Kidney epithelial cell (primary cell): ENCODE measurements around the gene KIF3C. TPM values are rescaled to one million over a fixed set of nuclear protein-coding genes. Genes with fewer than 3 reads are reported as not detected.
"Not testable (repeated sequence)": the region's sequence is repeated elsewhere in the genome, so short reads cannot be mapped to it uniquely, and the experiment has no call there.

ENCODE experiments used
- DNase-seq: peaks from one replicate; pipeline ENCODE4 v3.0.0-alpha.2; 2010; ENCODE audit warnings: low read depth
- H3K27me3 ChIP-seq: 2 replicates; pipeline ENCODE4 v1.6.0; 2011; ENCODE audit warnings: low read length; ENCODE audit not compliant: control insufficient read depth, insufficient read depth
- H3K36me3 ChIP-seq: 2 replicates; pipeline ENCODE4 v1.5.1; 2011; ENCODE audit warnings: low read length; ENCODE audit not compliant: control insufficient read depth, insufficient read depth
- H3K4me3 ChIP-seq: 2 replicates; pipeline ENCODE4 v1.5.1; 2011; ENCODE audit warnings: low read depth, mild to moderate bottlenecking, control low read depth, low read length
- total RNA-seq: library from RNA; depleted of rRNA; stranded (reverse); fragments of >200 nt; gene quantifications from 2 replicates; pipeline ENCODE4 v1.2.3, GENCODE V29; 2015
- TF ChIP-seq, protein P1 (sequence below): IDR thresholded peaks from 2 replicates; pipeline ENCODE4 v1.5.1; 2011; ENCODE audit warnings: mild to moderate bottlenecking, moderate library complexity, low read length, control low read depth, inconsistent platforms; ENCODE audit not compliant: insufficient read depth, poor library complexity, severe bottlenecking

Gene KIF3C
- total RNA-seq, 1 donor from 2014 or later: 58.3 TPM

DNA sequence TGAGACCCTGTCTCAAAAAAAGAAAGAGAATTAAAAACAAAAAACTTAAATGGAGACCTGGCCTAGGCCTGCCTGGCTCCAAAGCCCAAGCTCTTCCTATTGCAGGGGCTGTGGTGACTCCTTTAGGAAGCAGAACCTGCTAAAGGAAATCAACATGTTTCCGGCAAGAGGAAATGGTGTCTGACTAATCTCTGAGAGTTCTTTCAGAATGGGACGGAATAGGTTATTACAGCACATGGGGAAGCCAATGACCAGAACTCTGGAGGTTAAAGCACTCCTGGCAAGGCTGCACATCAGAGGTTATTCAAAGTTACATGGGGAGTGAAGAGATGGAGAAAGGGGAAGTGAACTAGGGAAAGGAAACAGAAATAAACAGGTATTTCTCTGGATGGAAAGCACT lies 21.4 kb downstream of the KIF3C start:
- no peak for DNase-seq
- Histone ChIP-seq H3K36me3 (peaks cover 1% of the 10 kb centered on the region), H3K4me3 (no peak overlapping the region), H3K27me3 (no peaks in the 10 kb centered on the region)
- TF ChIP-seq, protein P1, sequence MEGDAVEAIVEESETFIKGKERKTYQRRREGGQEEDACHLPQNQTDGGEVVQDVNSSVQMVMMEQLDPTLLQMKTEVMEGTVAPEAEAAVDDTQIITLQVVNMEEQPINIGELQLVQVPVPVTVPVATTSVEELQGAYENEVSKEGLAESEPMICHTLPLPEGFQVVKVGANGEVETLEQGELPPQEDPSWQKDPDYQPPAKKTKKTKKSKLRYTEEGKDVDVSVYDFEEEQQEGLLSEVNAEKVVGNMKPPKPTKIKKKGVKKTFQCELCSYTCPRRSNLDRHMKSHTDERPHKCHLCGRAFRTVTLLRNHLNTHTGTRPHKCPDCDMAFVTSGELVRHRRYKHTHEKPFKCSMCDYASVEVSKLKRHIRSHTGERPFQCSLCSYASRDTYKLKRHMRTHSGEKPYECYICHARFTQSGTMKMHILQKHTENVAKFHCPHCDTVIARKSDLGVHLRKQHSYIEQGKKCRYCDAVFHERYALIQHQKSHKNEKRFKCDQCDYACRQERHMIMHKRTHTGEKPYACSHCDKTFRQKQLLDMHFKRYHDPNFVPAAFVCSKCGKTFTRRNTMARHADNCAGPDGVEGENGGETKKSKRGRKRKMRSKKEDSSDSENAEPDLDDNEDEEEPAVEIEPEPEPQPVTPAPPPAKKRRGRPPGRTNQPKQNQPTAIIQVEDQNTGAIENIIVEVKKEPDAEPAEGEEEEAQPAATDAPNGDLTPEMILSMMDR: no peak

DNA sequence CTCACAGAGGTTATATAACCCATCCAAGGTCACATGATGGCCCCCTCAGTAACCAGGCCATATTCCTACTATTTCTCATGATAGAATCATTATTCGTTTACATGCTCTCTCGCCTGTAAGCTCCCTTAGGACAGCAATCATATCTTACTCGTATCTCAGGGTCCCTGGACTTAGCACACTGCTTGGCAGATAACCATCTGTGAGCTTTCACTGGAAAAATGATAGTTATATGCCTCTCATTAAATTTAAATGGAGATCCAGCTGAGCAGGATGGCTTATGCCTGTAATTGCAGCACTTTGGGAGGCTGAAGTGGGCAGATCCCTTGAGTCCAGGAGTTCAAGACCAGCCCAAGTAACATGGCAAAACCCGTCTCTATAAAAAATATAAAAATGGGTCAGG lies 21.9 kb downstream of the KIF3C start:
- Histone ChIP-seq H3K36me3 (peaks cover 1% of the 10 kb centered on the region), H3K27me3 (no peaks in the 10 kb centered on the region)

DNA sequence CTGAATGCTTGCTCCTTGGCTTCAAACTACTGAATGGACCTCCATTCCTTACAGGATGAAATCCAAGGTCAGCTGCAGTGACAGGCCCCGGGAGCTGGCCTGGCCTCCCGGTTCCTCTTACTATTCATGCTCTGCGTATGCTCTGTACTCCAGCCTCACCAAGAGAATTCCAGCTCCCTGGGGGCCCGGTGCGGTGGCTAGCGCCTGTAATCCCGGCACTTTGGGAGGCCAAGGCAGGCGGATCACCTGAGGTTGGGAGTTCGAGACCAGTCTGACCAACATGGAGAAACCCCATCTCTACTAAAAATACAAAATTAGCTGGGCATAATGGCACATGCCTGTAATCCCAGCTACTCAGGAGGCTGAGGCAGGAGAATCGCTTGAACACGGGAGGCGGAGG lies 23.7 kb downstream of the KIF3C start:
- H3K36me3 ChIP-seq: not testable (repeated sequence)

More for the DNA sequence above, 21.9 kb downstream of the KIF3C start:
- TF ChIP-seq, protein P1: no peak
- no peak overlapping the region for H3K4me3 ChIP-seq
- no peak for DNase-seq

DNA sequence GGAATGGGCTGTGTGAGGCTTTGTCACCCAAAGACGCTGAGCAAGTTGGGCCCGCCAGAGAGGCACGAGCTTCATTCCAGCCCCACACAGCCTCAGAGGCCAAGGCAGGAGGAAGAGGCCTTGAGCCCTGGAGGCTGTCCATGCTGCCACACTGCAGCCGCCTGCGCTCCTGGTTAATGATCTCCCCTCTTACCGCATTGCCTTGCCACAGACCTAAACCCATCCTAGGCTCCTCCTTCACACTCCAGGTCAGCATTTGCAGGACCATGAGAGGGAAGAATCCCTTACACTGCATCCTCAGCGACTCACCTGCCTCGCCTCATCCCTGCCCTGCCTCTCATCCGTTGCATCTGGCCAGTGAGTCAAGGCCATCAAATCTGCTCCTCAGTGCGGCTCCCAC lies 24.6 kb downstream of the KIF3C start:
- Histone ChIP-seq H3K4me3 (no peak overlapping the region), H3K36me3 (peaks cover 1% of the 10 kb centered on the region), H3K27me3 (no peaks in the 10 kb centered on the region)
- DNase-seq: no peak
- TF ChIP-seq, protein P1: no peak

More for the DNA sequence above, 23.7 kb downstream of the KIF3C start:
- not testable (repeated sequence) for H3K27me3 ChIP-seq, DNase-seq, H3K4me3 ChIP-seq

DNA sequence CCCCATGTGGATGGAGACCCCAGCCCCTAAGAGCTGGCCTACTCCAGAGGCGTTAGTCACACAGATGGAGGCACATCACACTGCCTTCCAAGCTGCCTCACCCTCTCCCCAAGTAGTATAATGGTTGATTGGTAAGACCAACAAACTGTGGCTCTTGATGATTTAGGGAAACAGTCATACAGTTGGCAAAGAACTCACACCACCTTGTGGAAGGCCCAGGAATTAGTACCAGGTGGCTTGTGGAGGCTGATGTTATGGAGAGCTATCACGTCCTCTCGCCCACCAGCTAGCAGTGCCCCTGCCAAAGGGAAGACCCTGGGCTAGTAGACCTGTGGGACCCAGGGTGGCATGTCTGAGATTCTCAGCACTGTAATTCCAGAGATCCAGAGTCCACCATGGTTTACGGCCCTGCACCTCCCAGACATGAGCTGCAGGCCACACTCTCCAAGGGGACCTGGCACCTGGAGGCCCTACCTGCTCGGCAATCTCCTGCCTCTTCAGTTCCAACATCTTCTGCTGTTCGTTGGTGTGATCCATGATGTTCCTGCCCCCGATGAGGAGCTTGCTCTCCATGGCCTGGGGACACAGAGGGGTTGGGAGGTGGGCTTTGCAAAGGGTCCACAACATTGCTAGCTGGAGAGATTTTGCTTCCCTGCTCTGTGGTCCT lies 26.3 kb downstream of the KIF3C start:
- DNase-seq: no peak
- TF ChIP-seq, protein P1: no peak
- no peak overlapping the region for H3K4me3 ChIP-seq
- no peaks in the 10 kb centered on the region for H3K27me3 ChIP-seq
- H3K36me3 ChIP-seq: peaks cover 1% of the 10 kb centered on the region

DNA sequence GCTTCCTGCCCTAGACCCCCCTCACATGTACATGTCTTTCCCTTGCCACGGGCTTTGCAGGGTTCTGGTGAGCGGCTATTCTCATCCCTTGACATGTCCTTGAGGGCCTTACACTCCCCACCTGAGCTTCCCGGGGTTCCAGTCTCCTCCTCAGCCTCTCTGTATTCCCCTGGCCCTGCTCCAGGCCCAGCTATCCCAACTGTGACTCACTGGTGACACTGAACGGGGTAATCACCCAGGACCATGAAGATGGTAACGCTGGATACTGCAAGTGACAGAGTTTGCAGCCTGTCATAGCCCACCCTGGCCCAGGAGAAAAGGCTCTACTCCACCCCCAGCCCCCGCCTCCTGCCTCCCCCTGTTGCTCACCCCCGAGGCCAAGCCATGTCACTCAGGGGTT lies 27.3 kb downstream of the KIF3C start:
- Histone ChIP-seq H3K4me3 (no peak overlapping the region), H3K27me3 (no peaks in the 10 kb centered on the region), H3K36me3 (peaks cover 1% of the 10 kb centered on the region)
- TF ChIP-seq, protein P1: no peak
- no peak for DNase-seq
